Measurements from ENCODE around the gene CIDEB.
"Not testable (repeated sequence)": the region's sequence is repeated elsewhere in the genome, so short reads cannot be mapped to it uniquely, and the experiment has no call there.

The CIDEB gene

GRCh38 chr14:24332268-24332993 is 24.7 kb upstream of the CIDEB start:
- in situ Hi-C loops (cut with MboI; ENCODE audit: low sequenced_read_pairs): no loop called here

- in situ Hi-C loops (cut with MboI; ENCODE audit: low sequenced_read_pairs): no loop called here
Observed at GRCh38 chr14:24331731-24332267, 24.0 kb upstream of the CIDEB start.

- in situ Hi-C loops (cut with MboI; ENCODE audit: low sequenced_read_pairs): no loop called here
Observed at GRCh38 chr14:24330973-24331674, 23.3 kb upstream of the CIDEB start.

GRCh38 chr14:24329736-24330135 is 22.0 kb upstream of the CIDEB start:
- in situ Hi-C loops (cut with MboI; ENCODE audit: low sequenced_read_pairs): no loop called here

GRCh38 chr14:24329073-24329663 is 21.4 kb upstream of the CIDEB start:
- in situ Hi-C loops (cut with MboI; ENCODE audit: low sequenced_read_pairs): no loop called here

GRCh38 chr14:24327914-24328313 is 20.1 kb upstream of the CIDEB start:
- in situ Hi-C loops (cut with MboI; ENCODE audit: low sequenced_read_pairs): not testable (repeated sequence)

GRCh38 chr14:24327303-24327702 is 19.5 kb upstream of the CIDEB start:
- in situ Hi-C loops (cut with MboI; ENCODE audit: low sequenced_read_pairs): no loop called here

- in situ Hi-C loops (cut with MboI; ENCODE audit: low sequenced_read_pairs): no loop called here
Observed at GRCh38 chr14:24325963-24326362, 18.2 kb upstream of the CIDEB start.

- in situ Hi-C loops (cut with MboI; ENCODE audit: low sequenced_read_pairs): no loop called here
Observed at GRCh38 chr14:24325041-24325530, 17.3 kb upstream of the CIDEB start.

GRCh38 chr14:24324024-24324423 is 16.2 kb upstream of the CIDEB start:
- in situ Hi-C loops (cut with MboI; ENCODE audit: low sequenced_read_pairs): no loop called here

GRCh38 chr14:24323341-24323740 is 15.6 kb upstream of the CIDEB start:
- in situ Hi-C loops (cut with MboI; ENCODE audit: low sequenced_read_pairs): no loop called here

- in situ Hi-C loops (cut with MboI; ENCODE audit: low sequenced_read_pairs): no loop called here
Observed at GRCh38 chr14:24322672-24323071, 14.9 kb upstream of the CIDEB start.

GRCh38 chr14:24321212-24321975 is 13.6 kb upstream of the CIDEB start:
- in situ Hi-C loops (cut with MboI; ENCODE audit: low sequenced_read_pairs): no loop called here

- in situ Hi-C loops (cut with MboI; ENCODE audit: low sequenced_read_pairs): no loop called here
Observed at GRCh38 chr14:24317141-24317928, 9.6 kb upstream of the CIDEB start.

- in situ Hi-C loops (cut with MboI; ENCODE audit: low sequenced_read_pairs): no loop called here
Observed at GRCh38 chr14:24316597-24316950, 8.8 kb upstream of the CIDEB start.

GRCh38 chr14:24315807-24316596 is 8.2 kb upstream of the CIDEB start:
- in situ Hi-C loops (cut with MboI; ENCODE audit: low sequenced_read_pairs): no loop called here

- in situ Hi-C loops (cut with MboI; ENCODE audit: low sequenced_read_pairs): no loop called here
Observed at GRCh38 chr14:24315243-24315806, 7.5 kb upstream of the CIDEB start.

GRCh38 chr14:24314377-24315193 is 6.8 kb upstream of the CIDEB start:
- in situ Hi-C loops (cut with MboI; ENCODE audit: low sequenced_read_pairs): no loop called here
